Raji (cell line): ENCODE results near the gene EIF6.

Experiments
- POLR2A ChIP-seq: IDR thresholded peaks from 2 replicates; pipeline ENCODE4 v1.6.1; 2011; ENCODE audit warnings: low read depth, low read length, control low read depth; ENCODE audit not compliant: insufficient read depth

EIF6 gene

DNA sequence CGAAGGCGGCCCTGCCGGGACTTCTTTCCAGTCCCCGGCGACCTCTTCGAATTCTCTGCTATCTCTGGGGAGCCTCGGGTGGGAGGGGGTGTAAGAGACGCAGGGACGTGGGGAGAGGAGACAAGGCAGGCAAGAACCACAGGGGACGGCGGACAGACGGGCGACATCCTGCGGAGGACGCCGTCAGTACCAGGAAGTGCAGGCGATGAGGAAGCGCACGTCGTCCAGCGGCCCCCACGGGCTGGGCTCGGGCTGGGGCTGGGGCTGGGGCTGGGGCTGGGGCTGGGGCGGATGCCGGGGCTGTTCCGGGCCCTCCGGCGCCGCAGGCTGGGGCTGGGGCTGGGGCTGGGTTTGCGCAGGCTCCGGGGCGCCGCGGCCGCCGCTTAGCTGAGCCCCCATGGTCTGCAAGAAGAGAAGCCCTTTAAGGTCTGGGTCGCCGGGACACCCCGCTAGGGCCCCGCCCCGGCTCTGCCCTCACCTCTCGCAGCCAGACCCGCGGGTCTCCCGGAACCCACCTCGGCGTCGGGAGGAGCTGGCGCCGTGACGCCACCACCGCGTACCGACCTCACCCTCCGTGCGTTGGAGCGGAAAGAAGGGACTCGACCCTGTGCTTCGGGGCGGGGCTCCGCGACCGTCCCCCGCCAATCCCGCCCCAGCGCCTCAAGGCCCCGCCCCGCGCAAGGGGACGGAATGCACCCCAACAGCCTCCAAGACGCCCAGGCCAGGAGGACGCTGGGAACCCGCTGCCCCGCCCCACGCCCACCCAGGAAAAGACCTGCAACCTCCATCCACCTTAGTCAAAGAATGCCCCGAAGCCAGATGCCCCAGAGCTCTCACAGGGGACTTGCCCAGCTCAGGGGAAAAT, 6.8 kb downstream of the EIF6 start, which contains the start of gene MMP24OS:
TSS of gene MMP24OS (minus strand) at position 592 of the 865 bp plus-strand sequence. CDS start at position 399, 193 bp downstream.
- TF ChIP-seq POLR2A, result peak; percentile 87

GRCh38 chr20:35277127-35277526, 7.4 kb downstream of the EIF6 start:
- no peak for TF ChIP-seq POLR2A

DNA sequence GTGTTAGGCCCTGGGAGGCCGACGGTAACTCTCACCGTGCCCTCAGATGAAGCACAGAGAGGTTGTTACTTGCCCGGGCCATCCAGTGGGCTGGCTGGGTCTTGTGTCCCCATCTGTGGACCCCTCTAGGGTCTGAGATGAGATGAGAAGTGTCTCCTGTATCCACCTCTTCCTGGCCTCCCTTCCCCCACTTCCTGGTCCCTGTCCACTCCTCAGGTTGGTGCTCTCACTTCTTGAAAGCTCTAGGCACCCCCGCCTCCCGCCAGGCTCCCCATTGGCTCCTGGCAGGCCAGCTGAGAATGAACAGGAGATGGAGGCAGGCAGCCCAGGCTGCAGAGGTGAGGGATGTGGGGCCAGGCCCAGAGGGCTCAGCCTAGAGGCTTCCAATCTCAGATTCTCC, 8.2 kb downstream of the EIF6 start:
- TF ChIP-seq POLR2A, result no peak

GRCh38 chr20:35275741-35276251, 8.8 kb downstream of the EIF6 start:
- TF ChIP-seq POLR2A, result no peak

- TF ChIP-seq POLR2A, result no peak
Measured at GRCh38 chr20:35274172-35275092, 10.1 kb downstream of the EIF6 start.

DNA sequence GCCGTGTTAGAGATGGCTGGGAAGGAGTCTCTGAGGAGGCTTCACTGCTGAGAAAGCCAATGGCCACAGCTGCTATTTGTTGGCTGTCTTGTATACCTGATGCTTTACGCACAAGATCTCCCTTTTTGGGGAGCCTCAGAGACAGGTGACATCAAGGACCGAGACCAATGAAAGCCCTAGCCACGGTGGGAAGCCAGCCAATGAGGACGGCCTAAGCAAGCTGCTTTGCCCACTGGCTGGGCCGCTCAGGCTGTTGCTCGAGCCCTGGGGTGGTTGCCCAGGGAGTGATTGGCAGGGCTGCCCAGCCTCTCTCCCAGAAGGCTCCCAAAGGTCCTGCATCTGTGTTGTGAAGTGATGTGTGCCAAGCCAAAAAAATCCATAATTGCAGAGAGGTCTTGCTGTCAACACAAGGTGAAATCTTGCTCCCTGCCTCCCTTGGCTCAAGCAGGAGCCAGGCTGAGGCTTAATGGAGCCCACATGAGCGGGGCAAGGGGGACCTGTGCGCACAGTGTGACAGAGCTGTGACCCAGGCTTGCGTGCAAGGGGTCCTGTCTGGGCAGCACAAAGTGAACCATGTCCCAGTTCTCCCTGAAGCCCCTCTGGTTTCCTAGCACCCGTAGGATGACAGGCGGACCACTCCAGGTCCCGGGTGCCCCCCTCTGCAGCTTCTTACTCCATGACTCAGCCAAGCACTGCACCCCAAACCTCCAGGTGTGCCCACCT, 11.0 kb downstream of the EIF6 start:
- TF ChIP-seq POLR2A, result no peak

- no peak for TF ChIP-seq POLR2A
Measured at GRCh38 chr20:35271904-35272303, 12.7 kb downstream of the EIF6 start.

DNA sequence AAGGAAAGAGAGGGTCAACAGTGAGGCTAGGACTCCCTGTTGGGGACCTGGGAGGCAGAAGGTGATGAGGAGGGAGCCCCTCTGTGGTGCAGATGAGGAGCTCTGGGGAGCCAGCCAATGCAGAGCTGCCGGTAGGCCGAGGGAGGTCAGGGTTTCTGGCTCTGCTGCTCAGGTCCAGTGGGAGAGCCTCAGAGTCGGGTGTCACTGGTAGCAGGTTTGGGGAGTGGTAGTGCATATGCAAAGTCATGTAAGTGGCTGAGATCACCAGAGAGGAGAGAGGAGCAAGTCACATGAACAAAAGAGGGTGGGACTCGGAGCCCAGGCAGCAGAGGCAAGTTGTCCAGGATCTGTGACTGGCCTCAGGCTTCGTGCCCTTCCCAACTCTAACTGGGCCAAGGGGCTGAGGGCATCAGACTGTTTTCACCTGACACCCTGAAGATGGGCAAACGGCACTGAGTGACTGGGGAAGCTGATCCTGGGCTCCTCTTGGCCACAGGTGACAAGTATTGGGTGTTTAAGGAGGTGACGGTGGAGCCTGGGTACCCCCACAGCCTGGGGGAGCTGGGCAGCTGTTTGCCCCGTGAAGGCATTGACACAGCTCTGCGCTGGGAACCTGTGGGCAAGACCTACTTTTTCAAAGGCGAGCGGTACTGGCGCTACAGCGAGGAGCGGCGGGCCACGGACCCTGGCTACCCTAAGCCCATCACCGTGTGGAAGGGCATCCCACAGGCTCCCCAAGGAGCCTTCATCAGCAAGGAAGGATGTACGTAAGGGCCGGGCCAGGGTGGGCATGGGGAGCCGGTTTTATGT, 13.3 kb downstream of the EIF6 start:
- TF ChIP-seq POLR2A, result no peak

- TF ChIP-seq POLR2A, result no peak
Measured at GRCh38 chr20:35270021-35270902, 14.3 kb downstream of the EIF6 start.

GRCh38 chr20:35269055-35269781, 15.4 kb downstream of the EIF6 start:
- TF ChIP-seq POLR2A, result no peak

- TF ChIP-seq POLR2A, result no peak
Measured at GRCh38 chr20:35267092-35267491, 17.5 kb downstream of the EIF6 start.

GRCh38 chr20:35264755-35265154, 19.8 kb downstream of the EIF6 start:
- TF ChIP-seq POLR2A, result no peak
